ENCODE data around the gene PIR.

PIR gene

GRCh38 chrX:15464704-15465103, 28.4 kb downstream of the PIR start:
- no peak for DNase-seq (ENCODE audit: extremely low read depth, low read depth)
- no peak overlapping the region for H3K4me3 ChIP-seq (replicated peaks; ENCODE audit: low read depth, low read length)
- TF ChIP-seq CTCF (IDR thresholded peaks at IDR 0.05; ENCODE audit: low read depth, low read length, missing control alignments): no peak

GRCh38 chrX:15451913-15452312, 41.2 kb downstream of the PIR start:
- H3K4me3 ChIP-seq (replicated peaks; ENCODE audit: low read depth, low read length): no peak overlapping the region
- TF ChIP-seq CTCF (IDR thresholded peaks at IDR 0.05; ENCODE audit: low read depth, low read length, missing control alignments): no peak
- DNase-seq (ENCODE audit: extremely low read depth, low read depth): no peak

GRCh38 chrX:15448010-15448639, 45.0 kb downstream of the PIR start:
- no peak for DNase-seq (ENCODE audit: extremely low read depth, low read depth)
- H3K4me3 ChIP-seq (replicated peaks; ENCODE audit: low read depth, low read length): no peak overlapping the region
- no peak for TF ChIP-seq CTCF (IDR thresholded peaks at IDR 0.05; ENCODE audit: low read depth, low read length, missing control alignments)

- DNase-seq (ENCODE audit: extremely low read depth, low read depth): no peak
- no peak overlapping the region for H3K4me3 ChIP-seq (replicated peaks; ENCODE audit: low read depth, low read length)
- no peak for TF ChIP-seq CTCF (IDR thresholded peaks at IDR 0.05; ENCODE audit: low read depth, low read length, missing control alignments)
Measured at GRCh38 chrX:15441464-15441863, 51.7 kb downstream of the PIR start.

- DNase-seq (ENCODE audit: extremely low read depth, low read depth): no peak
- TF ChIP-seq CTCF (IDR thresholded peaks at IDR 0.05; ENCODE audit: low read depth, low read length, missing control alignments): no peak
- H3K4me3 ChIP-seq (replicated peaks; ENCODE audit: low read depth, low read length): no peak overlapping the region
Measured at GRCh38 chrX:15438332-15438731, 54.8 kb downstream of the PIR start.

- no peak for DNase-seq (ENCODE audit: extremely low read depth, low read depth)
- no peak for TF ChIP-seq CTCF (IDR thresholded peaks at IDR 0.05; ENCODE audit: low read depth, low read length, missing control alignments)
- H3K4me3 ChIP-seq (replicated peaks; ENCODE audit: low read depth, low read length): no peak overlapping the region
Measured at GRCh38 chrX:15437724-15438123, 55.4 kb downstream of the PIR start.
